Measurements from ENCODE around the gene RIOK1.
A peak's percentile ranks its signal among the peaks of the same experiment; 100 is the strongest.
"Not testable (repeated sequence)": the region's sequence is repeated elsewhere in the genome, so short reads cannot be mapped to it uniquely, and the experiment has no call there.

Gene RIOK1

DNA sequence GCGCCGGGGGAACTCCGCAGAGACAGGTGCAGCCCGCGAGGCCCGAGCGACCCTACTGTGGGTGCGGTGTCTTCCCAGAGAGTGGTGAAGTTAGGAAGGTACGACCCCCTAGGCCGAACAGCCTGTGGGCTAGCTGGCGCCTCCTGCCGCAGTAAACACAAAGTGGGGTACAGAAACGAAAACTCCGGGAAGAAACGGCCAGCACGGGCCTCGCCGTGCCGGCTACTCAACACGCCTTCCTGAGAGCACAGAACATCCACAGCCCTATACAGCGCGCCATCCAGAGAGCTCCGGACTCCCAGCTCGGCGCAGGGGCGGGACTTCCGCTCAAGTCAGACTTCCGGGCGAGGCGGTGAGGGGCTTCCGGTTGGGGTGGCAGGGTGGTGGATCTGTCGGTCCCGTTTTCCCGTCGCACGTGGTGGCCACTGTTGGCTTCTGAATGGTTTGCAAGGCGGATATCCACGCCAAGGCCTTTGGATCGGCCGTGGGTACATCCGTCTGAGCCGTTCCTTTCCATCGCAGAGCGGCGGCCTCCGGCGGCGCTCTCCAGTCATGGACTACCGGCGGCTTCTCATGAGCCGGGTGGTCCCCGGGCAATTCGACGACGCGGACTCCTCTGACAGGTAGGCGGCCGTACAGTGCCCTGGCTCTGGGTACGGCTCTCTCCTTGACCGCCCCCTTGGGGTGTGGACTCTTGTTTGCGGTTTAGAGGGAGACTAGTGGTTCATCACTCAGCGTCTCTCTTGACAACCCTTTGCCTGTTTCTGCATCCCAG lies at the start of gene RIOK1, which contains the start of gene CAGE1:
Gene RIOK1 (plus strand): TSS at position 358 of the 775 bp plus-strand sequence. CDS start 195 bp downstream, at position 553.
Gene CAGE1 (minus strand): TSS at position 292 of the 775 bp plus-strand sequence. CDS start 2,569 bp downstream, outside the sequence.
- DNase-seq: peak; percentile 84 to 91

DNA sequence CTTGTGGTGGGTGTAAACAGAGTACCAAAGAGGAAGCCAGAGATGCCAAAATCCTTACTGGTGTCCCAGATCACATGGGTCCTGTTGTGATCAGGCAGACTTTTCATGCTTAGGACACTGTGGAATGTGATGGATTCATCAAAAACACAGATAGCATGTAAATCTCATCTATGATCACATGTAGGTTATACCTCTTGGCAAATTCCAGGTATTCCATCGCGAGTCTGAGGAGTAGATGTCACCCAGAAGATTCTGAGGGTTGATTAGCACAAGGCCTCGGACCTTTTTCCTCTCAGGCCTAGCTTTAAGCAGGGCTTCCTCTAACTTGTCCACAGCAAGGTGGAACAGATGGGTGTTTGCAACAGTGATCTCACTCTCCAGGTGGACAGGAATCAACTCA lies 48.3 kb upstream of the RIOK1 start:
- DNase-seq: no peak

DNA sequence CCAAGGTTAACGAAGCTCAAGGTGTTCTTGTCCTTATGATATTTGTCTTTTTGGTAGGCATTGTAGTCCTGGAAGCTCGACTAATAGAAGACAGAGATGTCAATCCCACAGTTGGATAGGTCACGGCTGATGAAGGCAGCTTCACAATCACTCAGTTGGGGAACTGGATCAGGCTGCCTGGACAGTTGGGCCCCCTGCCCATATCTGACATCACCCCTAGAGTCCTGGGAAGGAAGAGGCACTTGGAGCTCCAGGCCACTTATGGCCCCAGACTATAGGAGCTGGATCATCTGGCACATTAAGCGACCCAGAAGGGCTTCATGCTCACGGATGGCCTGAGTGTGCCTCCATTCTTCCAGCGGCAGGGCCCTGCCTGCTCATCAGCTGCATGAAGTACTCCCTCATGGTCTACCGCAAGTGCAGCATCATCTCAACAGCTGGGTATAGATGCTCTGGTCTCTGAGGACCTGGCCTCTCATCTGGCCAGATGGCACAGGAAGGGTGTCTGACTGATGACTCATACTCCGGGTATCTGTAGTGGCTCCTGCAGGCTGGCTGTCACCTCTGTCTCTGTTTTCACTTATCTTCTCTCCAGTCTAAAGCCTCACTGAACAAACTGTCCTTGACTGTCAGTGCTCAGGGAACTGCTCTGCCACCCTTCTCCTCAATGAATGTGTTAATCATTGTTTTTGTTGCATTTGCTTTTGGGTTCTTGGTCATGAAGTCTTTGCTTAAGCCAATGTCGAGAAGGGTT lies 47.4 kb upstream of the RIOK1 start:
- DNase-seq: no peak

DNA sequence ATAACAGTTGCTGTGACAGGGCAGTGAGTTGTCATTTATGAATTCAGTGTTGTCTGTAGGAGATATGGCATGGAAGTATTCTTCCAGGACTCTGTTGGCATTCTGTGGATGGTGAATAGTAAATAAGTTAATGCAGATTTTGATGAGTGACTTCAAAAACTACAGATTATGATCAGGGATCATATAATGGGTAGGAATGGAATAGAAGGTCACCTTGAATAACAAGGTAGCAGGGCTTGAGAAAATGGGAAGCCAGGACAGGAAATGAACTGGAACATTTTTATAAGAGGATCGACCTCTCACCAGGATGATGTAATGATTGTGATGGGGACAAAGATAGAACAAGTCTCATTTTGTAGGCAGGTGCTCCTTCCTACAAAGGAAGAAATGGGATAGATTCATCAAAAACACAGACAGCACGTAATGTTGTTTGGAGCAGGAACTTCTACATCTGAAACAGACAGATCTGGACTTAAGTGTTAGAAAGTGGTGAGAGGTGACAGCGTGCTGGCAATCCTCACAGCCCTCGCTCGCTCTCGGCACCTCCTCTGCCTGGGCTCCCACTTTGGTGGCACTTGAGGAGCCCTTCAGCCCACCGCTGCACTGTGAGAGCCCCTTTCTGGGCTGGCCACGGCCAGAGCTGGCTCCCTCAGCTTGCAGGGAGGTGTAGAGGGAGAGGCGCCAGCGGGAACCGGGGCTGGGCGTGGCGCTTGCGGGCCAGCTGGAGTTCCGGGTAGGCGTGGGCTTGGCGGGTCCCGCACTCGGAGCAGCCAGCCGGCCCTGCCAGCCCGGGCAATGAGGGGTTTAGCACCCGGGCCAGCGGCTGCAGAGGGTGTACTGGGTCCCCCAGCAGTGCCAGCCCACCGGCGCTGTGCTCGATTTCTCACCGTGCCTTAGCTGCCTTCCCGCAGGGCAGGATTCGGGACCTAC lies 45.8 kb upstream of the RIOK1 start:
- no peak for DNase-seq

DNA sequence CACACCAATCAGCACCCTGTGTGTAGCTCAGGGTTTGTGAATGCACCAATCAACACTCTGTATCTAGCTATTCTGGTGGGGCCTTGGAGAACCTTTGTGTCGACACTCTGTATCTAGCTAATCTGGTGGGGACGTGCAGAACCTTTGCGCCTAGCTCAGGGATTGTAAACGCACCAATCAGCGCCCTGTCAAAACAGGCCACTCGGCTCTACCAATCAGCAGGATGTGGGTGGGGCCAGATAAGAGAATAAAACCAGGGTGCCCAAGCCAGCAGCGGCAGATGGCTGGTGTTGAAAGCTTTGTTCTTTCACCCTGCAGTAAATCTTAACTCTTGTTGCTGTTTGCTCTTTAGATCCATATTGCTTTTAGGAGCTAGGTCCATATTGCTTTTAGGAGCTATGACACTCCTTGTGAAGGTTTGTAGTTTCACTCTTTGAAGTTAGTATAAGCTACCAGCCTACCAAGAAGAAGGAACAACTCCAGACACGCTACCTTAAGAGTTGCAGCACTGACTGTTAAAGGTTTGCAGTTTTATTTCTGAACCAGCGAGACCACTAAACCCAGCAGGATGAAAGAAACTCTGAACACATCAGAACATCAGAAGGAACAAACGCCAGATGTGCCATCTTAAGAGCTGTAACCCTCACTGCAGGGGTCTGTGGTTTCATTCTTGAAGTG lies 44.7 kb upstream of the RIOK1 start:
- DNase-seq: not testable (repeated sequence)

DNA sequence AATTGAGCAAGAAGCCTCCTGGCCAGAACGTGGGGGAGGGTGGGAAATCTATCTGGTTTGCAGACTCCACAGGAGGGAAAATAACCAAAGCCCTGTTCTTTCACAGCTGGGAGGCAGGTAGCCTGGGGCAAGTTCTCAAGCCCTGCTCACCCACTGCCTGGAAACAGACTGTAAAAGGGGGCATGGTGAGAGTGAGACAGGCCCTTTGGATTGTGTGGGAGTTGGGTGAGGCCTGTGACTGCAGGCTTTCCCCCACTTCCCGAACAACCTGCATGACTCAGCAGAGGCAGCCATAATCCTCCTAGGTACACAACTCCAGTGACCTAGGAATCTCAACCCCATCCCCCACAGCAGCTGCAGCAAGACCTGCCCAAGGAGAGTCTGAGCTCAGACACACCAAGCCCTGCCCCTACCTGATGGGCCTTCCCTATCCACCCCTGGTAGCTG lies 42.0 kb upstream of the RIOK1 start:
- DNase-seq: not testable (repeated sequence)

DNA sequence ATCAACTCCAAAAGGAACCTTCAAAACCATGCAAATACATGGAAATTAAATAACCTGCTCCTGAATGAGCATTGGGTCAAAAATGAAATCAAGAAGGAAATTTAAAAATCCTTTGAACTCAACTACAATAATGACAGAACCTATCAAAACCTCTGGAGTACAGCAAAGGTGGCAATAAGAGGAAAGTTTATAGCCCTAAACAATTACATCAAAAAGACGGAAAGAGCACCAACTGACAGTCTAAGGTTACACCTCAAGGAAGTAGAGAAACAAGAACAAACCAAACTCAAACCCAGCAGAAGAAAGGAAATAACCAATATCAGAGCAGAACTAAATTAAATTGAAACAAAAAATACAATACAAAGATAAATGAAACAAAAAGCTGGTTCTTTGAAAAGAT lies 39.0 kb upstream of the RIOK1 start:
- DNase-seq: not testable (repeated sequence)

DNA sequence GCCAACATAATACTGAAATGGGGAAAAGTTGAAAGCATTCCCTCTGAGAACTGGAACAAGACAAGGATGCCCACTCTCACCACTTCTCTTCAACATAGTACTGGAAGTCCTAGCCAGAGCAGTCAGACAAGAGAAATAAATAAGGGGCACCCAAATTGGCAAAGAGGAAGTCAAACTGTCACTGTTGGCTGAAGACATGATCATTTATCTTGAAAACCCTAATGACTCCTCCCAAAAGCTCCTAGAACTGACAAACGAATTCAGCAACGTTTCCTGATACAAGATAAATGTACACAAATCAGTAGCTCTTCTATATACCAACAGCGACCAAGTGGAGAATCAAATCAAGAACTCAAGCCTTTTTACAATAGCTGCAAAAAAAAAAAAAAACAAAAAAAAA lies 37.7 kb upstream of the RIOK1 start:
- not testable (repeated sequence) for DNase-seq

DNA sequence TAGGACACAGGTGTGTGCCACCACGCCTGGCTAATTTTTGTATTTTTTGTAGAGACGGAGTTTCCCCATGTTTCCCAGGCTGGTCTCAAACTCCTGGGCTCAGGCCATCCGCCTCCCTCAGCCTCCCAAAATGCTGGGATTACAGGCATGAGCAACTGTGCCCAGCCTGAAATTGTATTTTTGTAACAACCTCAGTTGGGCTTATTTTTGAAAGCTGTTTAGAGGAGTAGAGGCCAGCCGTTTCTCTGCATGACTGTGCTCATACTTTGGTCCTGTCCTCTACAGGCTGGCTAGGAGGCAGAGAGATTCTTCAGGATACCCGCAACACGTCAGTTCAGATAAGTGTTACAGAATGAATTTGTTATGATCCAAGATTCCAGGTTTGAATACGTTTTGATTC lies 22.2 kb upstream of the RIOK1 start:
- no peak for DNase-seq

DNA sequence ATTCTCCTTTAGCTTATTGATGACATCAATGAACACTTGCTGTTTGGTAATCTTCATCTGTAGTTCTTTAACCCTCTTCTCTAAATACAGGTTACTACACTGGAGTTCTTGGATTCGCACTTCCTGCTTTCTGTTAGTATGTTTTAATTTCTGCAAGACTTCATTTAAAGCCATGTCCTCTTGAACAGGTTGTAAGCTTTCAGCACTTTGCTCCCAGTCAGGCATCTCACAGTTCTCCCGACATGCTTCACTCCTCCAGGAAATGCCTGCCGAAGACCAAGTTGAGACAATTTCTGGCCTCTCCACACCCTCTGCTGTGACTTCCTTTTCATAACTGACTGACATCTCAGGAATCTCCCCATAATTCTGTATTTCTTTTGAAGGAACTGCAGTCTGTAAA lies 15.9 kb upstream of the RIOK1 start:
- no peak for DNase-seq

DNA sequence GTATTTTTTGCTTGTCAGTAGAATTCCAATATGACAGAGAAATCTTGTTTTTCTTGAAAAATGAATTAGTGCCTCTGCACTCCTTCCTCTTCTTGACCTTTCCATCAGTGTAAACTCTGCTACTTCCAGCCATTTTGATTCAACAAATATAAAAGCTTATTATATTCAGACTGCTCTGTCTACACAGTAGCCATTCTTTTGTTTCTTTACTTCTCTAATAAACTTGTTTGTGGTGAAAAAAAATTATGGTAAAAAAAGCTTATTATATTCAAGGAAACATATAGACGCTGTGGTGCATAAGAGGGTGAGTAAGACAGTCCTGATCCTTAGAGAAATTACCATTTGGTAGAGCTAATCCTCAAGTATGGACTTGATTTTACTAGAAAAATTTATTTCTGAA lies 11.6 kb upstream of the RIOK1 start:
- DNase-seq: no peak

DNA sequence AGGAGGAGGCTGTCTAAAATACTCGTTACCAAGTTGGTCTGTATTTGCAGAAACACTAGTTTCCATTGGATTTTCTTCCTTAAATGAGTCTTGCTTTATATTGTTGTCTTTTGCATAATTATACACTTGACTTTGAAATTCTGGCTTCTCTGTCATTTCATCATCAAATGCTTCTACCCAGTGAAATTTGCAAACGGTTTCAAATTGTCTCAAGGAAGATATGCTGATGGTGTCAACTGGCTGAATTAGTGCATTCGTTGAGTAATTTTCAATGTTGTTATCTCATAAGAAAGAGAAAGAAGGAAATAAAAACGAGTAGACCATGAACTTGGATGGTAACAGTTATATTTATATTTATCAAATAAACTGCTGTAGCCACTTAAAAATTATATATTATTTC lies 10.9 kb upstream of the RIOK1 start:
- no peak for DNase-seq

DNA sequence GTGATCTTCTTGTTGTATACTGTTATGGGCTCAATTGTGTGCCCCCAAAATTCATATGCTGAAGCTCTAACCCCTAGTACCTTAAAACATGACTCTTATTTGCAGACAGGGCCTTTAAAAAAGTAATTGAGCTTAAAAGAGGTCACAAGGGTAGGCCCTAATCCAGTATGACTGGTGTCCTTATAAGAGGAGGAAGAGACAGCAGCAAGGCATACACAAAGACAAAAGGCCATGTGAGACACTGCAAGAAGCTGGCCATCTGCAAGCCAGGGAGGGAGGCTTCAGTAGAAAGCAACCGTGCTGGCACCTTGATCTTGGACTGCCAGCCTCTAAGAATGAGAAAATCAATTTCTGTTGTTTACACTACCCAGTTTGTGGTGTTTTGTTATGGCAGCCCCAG lies 8.5 kb upstream of the RIOK1 start:
- DNase-seq: no peak

DNA sequence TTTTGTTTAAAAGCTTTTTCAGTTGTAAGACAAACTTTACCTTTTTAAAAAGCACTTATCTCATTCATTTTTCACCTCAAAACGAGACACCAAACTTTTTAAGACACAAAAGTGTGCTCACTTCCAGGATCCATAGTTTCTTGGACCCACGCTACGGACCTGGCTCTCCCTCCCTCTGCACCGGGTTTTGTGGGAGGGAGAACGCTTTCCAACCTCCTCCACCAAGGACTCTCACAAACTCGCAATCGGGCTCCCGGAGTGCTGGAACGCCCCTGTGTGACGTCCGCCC lies 502 bp upstream of the RIOK1 start:
- DNase-seq: no peak

DNA sequence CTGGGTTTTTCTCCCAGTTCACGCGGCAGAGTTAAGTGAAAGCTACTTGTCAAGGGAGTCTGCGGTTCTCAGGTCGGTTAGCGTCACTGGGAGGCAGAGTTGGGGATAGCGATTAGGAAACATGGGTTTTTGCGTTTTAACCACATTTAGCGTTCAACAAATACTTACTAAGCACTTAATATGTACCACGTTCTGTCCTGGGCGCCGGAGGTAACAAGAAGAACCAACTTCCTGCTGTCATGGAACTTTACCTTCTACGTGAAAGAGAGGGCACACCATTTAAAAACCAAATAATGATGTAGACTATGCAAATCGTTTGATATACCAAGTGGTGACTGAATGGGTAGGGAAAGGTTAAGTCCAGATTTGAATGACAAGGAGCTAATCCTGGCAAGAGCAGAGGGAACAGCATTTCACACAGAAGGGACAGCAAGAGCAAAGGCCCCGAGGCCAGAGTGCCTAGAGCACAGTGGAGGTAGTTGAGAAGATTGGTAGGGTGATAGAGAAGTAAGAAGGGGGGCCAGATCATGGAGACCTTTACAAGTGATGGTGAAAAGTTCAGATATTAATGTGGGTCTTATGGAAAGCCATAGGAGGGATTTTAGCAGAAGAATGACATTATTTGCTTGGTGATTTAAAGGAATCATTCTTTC lies 744 bp downstream of the RIOK1 start:
- peak in 1 of 2 donors; percentile 25 for DNase-seq

DNA sequence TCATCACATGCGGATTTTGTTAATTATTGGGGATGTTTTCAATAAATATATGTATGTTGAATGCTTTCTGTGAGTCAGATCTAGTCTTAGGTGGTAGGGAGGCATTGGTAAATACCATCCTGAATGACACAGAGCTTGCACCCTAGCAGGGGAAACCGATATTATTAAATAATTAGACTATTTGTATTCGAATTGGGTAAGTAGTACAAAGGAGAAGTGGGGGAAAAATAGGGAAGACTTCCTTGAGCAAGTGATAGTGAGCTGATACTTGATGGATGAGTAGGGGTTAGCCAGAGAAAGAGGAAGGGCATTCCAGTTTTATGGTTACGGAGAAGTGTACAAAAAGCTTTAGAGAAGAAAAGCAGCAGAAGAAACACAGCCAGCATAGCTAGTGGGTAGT lies 1.5 kb downstream of the RIOK1 start:
- DNase-seq: no peak

DNA sequence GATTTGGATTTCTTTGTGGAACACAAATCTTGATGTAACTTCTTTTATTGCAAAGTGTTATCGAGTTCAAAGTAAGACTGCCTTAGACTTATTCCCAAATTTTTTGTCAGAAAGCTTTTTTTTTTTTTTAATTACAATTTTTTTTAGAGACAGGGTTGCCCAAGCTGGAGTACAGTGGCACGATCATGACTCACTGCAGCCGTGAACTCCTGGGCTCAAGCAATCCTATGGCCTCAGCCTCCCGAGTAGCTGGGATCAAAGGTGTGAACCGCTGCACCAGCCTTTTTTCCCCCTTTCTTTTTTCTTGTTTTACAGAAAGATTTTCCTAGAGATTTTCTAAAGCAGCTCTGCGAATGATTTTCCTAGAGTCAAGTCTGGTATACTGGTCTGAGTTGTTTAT lies 2.8 kb downstream of the RIOK1 start:
- DNase-seq: no peak

DNA sequence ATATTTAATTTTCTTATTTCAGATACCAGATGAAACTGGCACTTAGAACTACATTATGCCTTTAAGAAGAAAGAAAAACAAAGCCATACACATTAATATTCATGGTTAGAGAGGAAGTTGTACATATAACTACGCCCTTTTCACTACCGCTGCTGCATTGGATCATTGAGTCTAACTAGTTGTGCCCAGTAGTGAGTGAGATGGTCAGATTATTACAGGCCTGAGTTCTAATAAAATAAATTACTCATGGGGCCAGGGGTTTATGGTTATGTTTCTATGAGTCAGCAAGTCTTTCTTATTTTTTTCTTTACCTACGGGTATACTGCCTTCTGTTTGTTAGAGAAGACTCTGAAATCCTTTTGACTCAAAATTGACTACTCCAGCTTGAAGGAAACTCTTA lies 11.5 kb downstream of the RIOK1 start:
- no peak for DNase-seq

DNA sequence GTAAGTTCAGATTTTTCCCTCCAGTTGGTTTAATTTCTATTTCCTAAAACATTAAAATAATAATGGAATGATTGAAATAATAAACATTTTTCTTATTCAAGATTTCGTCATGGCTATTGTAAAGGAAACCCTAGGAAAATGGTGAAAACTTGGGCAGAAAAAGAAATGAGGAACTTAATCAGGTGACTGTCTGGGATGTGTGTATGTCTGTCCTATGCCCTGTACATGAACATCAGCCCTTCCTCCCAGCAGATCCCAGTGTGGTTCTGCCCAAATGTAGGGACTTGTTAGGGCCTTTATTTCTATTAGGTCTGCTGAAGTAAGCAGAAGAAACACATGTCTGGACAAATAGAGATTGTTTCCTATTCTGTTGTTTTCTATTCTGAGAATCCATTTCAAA lies 13.1 kb downstream of the RIOK1 start:
- DNase-seq: no peak

DNA sequence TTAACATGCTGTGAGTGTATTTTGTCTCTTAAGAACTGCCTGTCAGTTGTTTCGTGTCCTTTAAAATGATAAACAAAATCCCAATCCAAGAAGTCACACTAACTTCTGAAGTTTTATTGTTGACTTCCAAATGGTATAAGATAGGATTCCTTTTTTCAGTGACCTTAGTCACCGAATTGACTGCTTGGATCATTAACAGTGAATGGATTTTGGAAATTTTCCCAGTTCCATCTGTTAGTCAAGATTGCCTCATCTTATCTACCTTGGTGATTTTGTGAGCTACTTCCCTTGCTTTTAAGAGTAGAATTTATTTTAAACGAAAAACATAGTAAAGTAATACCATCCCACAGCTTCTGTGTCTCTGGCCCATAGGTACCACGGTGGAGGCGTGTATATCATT lies 14.9 kb downstream of the RIOK1 start:
- DNase-seq: no peak

DNA sequence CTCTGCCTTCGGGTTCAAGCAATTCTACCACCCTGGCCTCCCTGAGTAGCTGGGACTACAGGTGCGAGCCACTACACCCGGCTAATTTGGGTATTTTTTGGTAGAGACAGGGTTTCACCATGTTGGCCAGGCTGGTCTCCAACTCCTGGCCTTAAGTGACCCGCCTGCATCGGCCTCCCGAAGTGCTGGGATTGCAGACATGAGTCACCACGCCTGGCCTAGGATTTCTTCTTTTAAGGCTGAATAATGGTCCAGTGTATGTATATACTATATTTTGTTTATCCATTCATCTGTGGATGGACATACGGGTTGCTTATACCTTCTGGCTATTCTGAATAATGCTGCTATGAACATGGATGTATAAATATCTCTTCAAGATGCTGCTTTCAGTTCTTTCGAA lies 17.1 kb downstream of the RIOK1 start:
- DNase-seq: no peak

DNA sequence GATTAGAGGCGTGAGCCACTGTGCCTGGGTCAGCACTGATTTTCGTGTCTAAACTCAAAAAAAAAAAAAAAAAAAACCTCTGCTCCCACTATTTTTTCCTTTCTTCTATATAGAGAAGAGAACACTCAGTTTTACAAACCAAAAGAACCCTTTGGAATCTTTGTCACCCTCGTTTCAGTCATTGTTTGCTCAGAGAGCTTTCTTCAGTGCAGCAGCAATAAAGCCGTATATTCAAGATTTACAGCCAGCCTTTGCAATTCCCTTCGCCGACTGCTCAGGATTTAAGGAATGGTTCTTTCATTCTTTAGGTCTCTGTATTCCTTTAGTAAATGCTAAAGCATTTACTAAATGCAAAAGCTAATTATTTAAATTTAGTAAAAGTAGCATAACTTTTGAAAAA lies 20.1 kb downstream of the RIOK1 start:
- no peak for DNase-seq

Measured in hippocampal formation (tissue), 2 donors.